Kidney epithelial cell (primary cell): ENCODE measurements around the gene PRPSAP1. TPM values are rescaled to one million over a fixed set of nuclear protein-coding genes. Genes with fewer than 3 reads are reported as not detected.
A peak's percentile ranks its signal among the peaks of the same experiment; 100 is the strongest.

Experiments used
- DNase-seq: peaks from one replicate; pipeline ENCODE4 v3.0.0-alpha.2; 2010; ENCODE audit warnings: low read depth
- H3K27me3 ChIP-seq: 2 replicates; pipeline ENCODE4 v1.6.0; 2011; ENCODE audit warnings: low read length; ENCODE audit not compliant: control insufficient read depth, insufficient read depth
- H3K36me3 ChIP-seq: 2 replicates; pipeline ENCODE4 v1.5.1; 2011; ENCODE audit warnings: low read length; ENCODE audit not compliant: control insufficient read depth, insufficient read depth
- H3K4me3 ChIP-seq: 2 replicates; pipeline ENCODE4 v1.5.1; 2011; ENCODE audit warnings: low read depth, mild to moderate bottlenecking, control low read depth, low read length
- total RNA-seq: library from RNA; depleted of rRNA; stranded (reverse); fragments of >200 nt; gene quantifications from 2 replicates; pipeline ENCODE4 v1.2.3, GENCODE V29; 2015
- TF ChIP-seq, protein P1 (sequence below): IDR thresholded peaks from 2 replicates; pipeline ENCODE4 v1.5.1; 2011; ENCODE audit warnings: mild to moderate bottlenecking, moderate library complexity, low read length, control low read depth, inconsistent platforms; ENCODE audit not compliant: insufficient read depth, poor library complexity, severe bottlenecking

The PRPSAP1 gene
- total RNA-seq, 1 donor from 2014 or later, result 52.4 TPM

GRCh38 chr17:76384987-76385891 is 31.5 kb upstream of the PRPSAP1 start:
- DNase-seq, result no peak
- H3K36me3 ChIP-seq, result no peaks in the 10 kb centered on the region
- TF ChIP-seq, protein P1, sequence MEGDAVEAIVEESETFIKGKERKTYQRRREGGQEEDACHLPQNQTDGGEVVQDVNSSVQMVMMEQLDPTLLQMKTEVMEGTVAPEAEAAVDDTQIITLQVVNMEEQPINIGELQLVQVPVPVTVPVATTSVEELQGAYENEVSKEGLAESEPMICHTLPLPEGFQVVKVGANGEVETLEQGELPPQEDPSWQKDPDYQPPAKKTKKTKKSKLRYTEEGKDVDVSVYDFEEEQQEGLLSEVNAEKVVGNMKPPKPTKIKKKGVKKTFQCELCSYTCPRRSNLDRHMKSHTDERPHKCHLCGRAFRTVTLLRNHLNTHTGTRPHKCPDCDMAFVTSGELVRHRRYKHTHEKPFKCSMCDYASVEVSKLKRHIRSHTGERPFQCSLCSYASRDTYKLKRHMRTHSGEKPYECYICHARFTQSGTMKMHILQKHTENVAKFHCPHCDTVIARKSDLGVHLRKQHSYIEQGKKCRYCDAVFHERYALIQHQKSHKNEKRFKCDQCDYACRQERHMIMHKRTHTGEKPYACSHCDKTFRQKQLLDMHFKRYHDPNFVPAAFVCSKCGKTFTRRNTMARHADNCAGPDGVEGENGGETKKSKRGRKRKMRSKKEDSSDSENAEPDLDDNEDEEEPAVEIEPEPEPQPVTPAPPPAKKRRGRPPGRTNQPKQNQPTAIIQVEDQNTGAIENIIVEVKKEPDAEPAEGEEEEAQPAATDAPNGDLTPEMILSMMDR, result no peak

DNA sequence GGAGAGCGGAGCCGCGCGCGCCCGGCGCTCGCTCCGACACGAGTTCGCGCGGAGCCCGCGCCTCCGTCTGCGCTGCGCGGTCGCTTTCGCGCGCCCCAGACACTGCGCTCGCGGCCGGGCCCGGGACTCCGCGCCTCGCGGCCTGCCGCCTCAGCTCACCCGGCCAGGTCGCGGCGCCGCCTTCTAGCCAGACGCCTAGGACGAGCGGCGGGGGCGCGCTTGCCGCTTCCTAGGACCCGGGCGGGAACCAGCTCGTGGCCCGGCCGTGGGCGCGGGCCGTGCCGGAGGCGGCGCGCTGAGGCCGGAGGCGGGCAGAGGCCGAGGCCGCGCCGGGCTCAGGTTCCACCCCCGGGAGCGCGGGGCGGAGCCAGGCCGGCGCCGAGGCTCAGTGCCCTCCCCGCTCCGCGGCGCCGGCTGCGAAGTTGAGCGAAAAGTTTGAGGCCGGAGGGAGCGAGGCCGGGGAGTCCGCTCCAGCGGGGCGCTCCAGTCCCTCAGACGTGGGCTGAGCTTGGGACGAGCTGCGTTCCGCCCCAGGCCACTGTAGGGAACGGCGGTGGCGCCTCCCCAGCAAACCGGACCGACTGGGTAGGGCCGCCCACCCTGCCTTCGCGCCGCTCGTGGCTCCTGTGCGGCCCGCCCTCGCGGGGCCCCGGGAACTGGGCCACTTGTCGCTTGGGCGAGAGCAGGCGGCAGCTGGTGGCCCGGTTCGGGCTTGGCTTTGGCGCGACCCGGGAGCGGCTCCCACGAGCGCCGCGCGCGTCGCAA is 30.7 kb upstream of the PRPSAP1 start, which contains the start of gene SPHK1:
Gene SPHK1 (plus strand): TSS at position 388 of the 765 bp plus-strand sequence. CDS start 1,036 bp downstream, outside the sequence.
- TF ChIP-seq, protein P1, result no peak
- DNase-seq, result no peak

More at GRCh38 chr17:76384987-76385891, 31.5 kb upstream of the PRPSAP1 start:
- Histone ChIP-seq H3K4me3 (peak overlapping the region; percentile 51), H3K27me3 (no peaks in the 10 kb centered on the region)

DNA sequence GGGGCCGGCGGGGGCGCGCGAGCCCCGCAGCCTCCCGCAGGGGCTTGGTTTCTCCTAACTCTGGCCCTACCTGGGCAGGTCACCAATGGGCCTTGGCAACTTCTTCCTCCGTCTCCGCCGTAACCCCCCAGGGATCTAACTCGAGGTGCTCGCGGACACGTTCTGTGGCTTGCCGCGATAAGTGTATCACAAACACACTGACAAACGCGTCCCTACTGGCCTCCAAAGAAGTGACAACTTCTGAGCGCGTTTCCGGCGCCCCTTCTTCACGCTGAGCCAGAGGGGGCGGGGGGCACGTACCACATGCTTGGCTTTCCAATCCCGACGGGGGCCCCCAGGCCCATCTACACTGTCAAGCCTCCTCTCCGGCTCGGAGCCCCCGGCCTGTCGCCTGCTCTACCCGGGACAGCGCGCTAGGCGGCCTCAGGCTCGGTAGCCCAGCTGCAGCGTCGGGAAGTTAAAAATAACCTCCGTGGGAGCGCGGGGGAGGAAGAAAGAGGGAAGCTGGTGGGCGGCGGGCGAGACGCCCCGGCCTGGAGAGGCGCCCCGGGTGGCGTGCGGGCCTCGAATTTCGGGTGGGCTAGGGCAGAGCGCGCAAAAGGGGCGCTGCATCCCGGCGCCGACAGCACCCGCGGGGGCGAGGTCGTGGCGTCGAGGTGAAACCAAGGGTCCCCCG is 30.0 kb upstream of the PRPSAP1 start:
- DNase-seq, result no peak
- Histone ChIP-seq H3K36me3 (no peaks in the 10 kb centered on the region), H3K4me3 (peak overlapping the region; percentile 51), H3K27me3 (no peaks in the 10 kb centered on the region)
- TF ChIP-seq, protein P1, result peak; percentile 31

More for the DNA sequence above, 30.7 kb upstream of the PRPSAP1 start, which contains the start of gene SPHK1:
- Histone ChIP-seq H3K36me3 (no peaks in the 10 kb centered on the region), H3K27me3 (no peaks in the 10 kb centered on the region), H3K4me3 (peak within 1 kb of the TSS; percentile 51)

DNA sequence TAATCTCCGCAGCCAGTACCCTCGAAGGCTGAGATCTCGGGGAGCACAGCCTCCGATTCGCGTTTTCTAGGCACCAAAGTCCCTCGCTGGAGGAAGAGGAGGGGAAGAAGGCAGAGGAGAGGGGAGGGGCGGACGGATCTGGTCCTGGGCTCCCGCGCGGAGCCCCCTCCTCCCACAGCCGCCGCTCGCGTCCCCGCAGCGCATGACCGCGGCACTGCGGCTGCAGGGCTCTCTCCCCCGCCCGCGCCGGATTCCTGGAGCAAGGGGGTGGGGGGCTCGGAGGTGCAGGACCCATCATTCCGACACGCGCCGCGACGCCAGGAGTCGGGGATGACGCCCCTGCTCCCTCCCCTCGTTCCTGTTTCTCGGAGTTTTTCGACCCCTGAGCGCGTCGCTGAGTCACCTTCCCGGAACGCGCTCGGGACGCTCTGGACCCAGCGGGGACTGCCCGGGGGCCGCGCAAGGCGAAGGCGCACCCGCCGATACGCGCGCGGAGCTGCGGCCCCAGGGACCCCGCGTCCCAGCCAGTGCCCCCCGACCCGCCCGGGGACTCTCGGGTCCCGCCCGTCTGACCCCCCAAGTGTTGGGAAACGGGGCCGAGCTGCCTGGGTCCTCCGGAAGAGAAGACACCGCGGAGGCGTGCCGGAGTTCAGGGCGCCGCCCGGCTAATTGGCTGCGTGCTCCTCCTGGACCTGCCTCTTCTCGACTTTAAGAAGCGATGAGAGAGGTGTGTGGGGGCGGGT is 29.3 kb upstream of the PRPSAP1 start:
- peak overlapping the region; percentile 51 for H3K4me3 ChIP-seq
- no peak for DNase-seq
- TF ChIP-seq, protein P1, result no peak

DNA sequence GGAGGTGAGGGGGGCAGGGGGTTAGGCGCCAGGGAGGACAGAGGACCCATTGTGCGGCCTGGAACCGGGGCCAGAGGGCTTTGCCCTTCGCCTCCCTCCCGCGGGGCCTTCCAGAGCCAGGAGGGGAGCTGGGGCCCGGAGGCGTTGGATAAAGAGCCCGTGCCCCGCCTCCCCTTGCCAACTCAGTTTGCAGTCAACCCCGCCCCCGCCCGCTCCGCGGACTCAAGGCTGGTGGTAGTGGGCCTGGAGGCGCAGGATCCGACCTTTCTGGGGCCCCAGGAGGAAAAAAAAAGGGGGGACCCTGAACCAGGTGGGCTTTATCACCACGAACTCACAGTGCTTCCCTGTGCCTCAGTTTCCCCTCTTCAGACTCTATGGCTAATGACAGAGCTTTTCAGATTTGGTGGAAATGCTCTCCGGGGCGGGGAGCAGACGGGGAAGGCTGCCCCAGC is 28.7 kb upstream of the PRPSAP1 start:
- Histone ChIP-seq H3K27me3 (no peaks in the 10 kb centered on the region), H3K36me3 (no peaks in the 10 kb centered on the region), H3K4me3 (peak overlapping the region; percentile 51)
- no peak for DNase-seq
- TF ChIP-seq, protein P1, result no peak

More for the DNA sequence above, 29.3 kb upstream of the PRPSAP1 start:
- Histone ChIP-seq H3K36me3 (no peaks in the 10 kb centered on the region), H3K27me3 (no peaks in the 10 kb centered on the region)
